ENCODE data around the gene PIK3R2.

PIK3R2 gene

DNA sequence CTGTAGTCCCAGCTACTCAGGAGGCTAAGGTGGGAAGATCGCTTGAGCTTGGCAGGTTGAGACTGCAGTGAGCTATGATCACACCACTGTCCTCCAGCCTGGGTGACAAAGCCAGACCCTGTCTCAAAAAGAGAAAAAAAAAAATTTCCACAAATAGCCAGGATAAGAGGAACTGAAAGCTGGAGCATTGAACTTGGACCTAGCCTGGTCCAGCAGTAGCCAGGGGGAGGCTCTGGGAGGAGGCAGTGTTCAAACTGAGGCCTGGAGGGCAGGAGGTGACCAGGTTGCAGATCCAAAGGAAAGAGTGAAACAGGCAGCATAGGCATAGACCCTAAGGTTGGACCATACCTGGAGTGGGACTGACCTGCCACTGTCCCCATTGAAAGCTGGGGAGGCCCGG, 26.9 kb upstream of the PIK3R2 start:
- DNase-seq, result no peak

DNA sequence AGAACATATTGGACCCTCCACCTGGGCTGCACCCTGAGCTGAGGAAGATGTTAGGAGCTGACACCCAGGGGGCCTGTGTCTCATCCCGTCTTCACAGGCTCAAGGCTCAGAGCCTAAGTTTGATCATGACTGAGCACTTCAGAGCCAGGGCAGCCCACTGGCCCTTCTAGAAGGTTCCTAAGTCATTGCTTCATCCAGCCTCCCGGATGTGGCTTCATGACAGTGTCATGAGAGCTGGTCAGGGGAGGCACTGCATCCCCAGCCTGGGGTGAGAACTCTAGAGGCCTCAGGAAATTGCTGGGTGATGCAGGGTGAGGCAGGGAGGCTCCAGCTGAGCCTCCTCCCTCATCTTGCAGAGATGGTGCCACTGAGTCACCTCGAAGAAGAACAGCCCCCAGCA, 24.9 kb upstream of the PIK3R2 start:
- no peak for DNase-seq

DNA sequence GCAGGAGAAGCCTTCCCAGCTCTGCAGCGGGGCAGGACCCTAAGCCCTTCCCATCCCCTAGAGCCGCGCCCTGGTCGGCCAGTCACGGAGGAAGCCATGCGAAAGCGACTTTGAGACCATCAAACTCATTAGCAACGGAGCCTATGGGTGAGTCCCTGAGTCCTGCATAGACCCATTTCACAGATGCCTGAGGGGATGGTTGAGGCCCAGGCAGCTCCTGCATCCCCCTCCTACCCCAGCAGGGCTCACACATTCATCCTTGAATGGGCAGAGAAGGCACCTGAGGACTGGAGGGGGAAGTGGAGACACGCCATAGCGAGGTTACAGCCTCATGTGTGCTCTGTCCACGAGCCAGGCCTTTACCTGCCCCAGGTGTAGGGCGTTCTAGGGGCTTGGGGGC, 24.2 kb upstream of the PIK3R2 start:
- no peak for DNase-seq

DNA sequence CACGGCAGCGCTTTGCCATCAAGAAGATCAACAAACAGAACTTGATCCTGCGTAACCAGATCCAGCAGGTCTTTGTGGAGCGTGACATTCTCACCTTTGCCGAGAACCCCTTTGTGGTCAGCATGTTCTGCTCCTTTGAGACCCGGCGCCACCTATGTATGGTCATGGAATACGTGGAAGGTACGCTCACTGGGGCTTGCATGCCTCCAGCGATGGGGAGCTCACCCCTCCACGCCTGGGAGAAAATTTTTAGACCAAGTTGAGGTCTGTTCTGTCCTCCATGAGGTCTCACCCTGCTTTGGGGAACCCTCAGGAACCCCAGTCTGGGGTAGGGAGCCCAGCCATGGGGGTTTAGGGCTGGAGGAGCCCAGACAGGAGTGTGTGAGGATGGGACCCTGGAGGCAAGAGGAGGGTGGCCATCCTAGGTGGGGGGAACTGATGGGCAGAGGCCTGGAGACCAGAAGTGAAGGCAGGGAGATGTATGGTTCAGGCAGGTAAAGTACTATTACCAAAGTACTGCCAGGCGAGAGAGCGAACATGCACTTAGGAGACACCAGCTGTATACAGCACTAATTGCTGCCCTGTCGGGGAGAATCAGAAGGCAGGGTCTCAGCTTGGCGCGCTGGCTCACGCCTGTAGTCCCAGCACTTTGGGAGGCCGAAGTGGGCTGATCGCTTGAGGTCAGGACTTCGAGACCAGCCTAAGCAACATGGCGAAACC, 22.3 kb upstream of the PIK3R2 start:
- no peak for DNase-seq

DNA sequence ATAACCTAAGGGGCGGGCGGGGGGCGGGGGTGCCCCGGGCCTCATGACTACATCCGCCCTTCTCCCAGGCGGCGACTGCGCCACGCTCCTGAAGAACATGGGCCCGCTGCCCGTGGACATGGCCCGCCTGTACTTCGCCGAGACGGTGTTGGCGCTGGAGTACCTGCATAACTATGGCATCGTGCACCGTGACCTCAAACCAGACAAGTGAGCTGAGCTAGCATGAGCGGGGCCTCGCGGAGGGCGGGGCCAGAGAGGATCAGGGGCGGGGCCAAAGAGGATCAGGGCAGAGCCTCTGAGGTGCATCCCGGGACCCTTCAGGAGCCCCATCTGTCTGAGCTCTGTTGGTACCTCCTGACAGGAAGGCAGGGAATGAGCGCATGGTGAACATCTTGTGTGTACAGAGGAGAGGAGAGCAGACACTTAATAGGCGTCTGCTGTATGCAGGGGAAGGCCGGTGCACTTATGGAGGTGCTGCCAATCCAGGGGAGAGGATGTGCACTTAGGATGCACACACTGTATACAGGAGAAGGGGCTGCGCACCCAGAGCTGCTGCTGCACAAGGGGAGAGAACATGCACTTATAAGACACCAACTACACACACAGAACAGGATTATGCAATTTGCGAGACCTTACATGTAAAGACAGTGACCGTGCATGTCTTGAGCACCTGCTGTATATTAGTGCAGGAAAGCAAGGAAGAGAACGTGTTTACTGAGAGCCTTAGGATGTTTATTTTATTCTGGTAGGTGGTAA, 20.9 kb upstream of the PIK3R2 start:
- no peak for DNase-seq

DNA sequence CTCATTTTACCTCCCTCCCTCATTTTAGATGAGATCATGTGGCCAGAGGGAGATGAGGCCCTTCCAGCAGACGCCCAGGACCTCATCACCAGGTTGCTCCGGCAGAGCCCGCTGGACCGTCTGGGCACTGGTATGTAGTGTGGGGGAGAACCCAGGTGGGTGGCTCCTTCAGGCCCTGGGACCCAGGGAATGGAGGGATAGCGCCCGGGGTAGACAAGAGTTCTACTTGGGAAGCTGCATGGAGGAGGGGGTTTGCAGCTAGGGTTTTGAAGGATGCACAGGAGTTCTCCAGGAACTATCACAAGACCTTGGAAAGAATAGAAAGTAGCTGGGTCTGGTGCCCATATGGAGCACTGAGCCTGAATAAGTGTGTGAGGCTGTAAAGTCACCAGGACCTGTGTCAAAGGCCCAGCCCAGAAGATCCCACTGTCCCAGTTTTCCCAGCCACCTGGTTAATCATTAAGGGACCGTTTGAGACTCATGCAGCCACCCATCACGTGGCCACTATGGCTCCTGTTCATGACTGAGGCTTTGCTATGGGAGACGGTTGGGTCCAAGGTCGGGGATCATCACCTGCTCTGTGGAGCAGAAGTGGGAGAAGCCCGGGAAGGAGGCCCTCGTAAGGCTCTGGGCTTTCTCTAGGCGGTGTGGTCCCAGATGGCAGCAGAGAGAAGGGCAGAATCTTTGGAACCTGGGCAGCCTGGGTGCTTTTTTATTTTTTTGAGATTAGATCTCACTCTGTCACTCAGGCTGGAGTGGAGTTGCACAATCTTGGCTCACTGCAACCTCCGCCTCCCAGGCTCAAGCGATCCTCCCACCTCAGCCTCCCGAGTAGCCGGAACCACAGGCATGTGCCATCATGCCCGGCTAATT, 17.0 kb upstream of the PIK3R2 start:
- DNase-seq, result peak; percentile 32

DNA sequence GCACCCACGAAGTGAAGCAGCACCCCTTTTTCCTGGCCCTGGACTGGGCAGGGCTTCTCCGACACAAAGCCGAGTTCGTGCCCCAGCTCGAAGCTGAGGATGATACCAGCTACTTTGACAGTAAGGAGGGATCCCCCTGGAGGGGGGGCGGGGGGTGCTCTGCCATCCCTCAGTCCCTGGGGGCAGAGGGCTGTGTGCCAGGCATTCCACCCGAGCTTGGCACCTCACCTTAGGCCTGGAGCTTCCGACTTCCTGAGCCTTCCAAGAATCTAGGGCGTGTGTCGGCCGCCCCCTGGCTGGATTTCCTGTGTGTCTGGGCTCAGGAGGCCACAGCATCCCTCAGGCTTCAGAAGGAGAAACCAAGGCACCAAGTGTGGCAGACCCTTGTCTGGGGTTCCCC, 15.7 kb upstream of the PIK3R2 start:
- DNase-seq, result no peak

DNA sequence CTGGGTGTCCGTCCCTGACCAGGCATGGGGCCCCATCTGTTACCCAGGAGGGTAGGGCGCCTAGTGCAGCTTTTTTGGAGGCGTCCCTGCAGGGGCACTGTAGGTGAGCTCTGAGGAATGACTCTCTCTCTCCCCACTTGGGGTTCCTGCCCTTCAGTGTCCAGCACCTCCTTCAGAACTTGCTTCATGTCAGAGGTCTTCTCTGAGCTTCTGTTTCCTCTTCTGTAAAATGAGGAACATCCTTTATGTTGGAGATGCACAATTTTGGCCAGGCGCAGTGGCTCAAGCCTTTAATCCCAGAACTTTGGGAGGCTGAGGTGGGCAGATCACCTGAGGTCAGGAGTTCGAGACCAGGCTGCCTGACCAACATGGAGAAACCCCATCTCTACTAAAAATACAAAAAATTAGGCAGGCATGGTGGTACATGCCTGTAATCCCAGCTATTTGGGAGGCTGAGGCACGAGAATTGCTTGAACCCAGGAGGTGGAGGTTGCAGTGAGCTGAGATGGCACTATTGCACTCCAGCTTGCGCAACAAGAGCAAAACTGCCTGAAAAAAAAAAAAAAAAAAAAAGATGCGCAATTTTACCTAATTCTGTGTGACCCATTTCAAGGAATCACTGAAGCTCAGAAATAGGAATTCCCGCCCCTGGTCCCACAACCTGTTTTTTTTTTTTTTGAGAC, 15.2 kb upstream of the PIK3R2 start:
- DNase-seq, result no peak

DNA sequence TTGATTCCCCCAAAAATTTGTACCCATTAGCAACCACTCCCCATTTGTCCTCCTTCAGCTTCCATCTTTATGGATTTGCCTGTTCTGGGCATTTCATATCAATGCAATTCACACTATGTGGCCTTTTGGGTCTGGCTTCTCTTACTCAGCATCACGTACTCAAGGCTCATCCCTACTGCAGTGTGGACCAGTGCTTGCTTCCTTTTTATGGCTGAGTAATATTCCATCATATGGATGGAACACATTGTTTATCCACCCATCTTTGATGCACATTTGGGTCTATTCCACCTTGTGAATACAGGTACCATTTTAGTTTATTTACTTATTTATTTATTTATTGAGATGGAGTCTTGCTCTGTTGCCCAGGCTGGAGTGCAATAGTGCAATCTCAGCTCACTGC, 12.5 kb upstream of the PIK3R2 start:
- no peak for DNase-seq

DNA sequence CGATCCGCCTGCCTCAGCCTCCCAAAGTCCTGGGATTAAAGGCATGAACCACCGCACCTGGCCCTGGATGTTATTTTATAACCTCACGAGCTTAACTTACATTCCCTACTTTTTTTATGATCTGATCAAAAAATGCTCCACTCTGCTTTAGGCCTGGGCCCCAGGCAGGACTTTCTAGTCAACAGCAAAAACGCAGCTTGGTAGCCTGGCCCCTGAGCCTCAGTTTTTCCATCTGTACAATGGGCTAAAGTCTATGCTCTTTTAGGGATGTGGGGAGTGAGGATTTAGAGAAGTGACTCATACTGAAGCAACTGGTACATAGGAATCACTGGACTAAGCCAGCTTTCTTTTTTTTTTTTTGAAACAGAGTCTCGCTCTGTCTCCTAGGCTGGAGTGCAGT, 11.9 kb upstream of the PIK3R2 start:
- no peak for DNase-seq

DNA sequence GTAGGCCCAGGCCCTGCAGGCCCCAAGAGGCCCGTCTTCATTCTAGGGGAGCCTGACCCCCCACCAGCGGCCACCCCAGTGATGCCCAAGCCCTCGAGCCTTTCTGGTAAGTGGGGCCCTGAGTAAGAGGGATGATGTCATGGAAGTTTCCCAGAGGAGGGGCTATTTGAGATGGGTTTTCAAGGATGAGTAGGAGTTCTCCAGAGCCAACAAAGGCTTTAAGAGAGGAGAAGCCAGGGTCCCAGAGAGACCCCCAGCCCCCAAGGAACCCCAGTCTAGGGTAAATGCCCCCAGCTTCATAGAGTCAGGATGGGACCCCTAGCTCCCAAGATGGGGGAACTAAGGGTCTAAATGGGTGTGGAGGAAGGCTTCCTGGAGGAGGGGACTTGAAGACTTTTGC, 9.1 kb upstream of the PIK3R2 start:
- DNase-seq, result no peak

DNA sequence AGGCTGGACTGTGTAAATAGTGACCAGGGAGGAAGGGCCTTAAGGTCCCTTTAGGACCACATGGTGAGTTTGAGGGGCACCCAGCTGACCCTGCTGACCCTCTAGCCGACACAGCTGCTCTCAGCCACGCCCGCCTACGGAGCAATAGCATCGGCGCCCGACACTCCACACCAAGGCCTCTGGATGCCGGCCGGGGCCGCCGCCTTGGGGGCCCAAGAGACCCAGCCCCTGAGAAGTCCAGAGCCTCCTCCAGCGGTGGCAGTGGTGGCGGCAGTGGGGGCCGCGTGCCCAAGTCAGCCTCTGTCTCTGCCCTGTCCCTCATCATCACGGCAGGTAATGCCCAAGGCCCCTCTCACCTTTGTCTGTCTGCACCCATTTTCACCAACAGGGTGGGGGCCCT, 8.6 kb upstream of the PIK3R2 start:
- DNase-seq, result no peak

DNA sequence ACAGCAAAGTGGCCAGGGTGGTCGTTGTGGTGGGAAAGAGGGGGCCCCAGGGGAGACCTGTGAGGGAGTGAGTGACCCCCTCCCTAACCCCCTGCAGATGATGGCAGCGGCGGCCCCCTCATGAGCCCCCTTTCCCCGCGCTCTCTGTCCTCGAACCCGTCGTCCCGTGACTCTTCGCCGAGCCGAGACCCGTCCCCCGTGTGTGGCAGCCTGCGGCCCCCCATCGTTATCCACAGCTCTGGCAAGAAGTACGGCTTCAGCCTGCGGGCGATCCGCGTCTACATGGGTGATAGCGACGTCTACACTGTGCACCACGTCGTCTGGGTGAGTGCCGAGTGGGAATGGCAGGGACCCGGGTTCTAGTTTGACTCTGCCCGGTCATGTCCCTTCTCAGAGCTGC, 8.1 kb upstream of the PIK3R2 start:
- no peak for DNase-seq

DNA sequence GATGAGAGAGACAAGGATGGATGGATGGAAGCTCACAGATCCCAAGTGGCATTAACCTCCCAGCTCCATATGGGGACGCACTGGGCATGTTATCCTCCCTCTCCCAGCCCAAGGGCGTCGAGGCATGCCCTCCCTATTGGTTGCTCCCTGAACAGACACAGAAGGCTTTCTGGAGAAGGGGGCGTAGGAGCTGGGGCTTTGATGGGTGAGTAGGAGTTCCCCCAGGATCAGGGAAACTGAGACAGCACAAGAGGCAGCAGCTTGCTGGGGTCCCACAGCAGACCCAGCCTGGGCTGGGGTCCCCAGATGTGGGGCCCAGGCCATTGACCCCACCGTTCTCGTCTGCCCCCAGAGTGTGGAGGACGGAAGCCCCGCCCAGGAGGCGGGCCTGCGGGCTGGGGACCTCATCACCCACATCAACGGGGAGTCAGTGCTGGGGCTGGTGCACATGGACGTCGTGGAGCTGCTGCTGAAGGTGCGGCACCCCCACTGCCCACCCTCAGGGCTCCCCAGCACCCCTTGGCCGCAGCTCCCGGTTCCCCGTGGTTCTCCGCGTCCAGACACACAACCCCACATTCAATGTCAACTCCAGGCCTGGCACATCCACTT, 7.5 kb upstream of the PIK3R2 start:
- DNase-seq, result no peak

DNA sequence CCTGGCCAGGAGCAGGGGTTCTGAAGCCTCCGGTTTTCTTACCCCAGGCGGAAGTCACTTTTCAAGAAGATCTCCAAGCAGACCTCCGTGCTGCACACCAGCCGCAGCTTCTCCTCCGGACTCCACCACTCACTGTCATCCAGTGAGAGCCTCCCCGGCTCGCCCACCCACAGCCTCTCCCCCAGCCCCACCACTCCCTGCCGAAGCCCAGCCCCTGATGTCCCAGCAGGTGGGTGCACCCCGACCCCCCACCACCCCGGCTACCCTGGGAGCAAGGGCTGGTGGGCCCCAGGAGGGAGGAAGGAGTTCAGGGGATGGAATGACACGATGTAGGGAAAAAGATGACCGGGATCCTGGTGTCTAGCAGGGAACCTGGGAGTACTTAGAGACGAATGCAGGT, 5.6 kb upstream of the PIK3R2 start:
- no peak for DNase-seq

DNA sequence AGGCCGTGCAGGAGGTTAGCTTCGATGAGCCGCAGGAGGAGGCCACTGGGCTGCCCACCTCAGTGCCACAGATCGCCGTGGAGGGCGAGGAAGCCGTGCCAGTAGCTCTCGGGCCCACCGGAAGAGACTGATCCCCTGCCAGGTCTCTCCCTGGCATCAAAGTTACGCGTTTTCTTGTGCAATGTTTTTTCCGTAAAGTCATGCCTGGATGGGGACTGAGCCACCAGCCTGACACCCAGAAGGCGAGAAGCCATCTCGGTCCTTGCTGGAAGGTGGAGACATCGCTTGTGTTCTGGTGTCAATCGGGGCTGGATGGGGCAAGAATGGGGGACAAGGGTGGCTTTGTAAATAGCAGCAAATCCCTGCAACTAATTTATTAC, 3.4 kb upstream of the PIK3R2 start:
- DNase-seq, result no peak

DNA sequence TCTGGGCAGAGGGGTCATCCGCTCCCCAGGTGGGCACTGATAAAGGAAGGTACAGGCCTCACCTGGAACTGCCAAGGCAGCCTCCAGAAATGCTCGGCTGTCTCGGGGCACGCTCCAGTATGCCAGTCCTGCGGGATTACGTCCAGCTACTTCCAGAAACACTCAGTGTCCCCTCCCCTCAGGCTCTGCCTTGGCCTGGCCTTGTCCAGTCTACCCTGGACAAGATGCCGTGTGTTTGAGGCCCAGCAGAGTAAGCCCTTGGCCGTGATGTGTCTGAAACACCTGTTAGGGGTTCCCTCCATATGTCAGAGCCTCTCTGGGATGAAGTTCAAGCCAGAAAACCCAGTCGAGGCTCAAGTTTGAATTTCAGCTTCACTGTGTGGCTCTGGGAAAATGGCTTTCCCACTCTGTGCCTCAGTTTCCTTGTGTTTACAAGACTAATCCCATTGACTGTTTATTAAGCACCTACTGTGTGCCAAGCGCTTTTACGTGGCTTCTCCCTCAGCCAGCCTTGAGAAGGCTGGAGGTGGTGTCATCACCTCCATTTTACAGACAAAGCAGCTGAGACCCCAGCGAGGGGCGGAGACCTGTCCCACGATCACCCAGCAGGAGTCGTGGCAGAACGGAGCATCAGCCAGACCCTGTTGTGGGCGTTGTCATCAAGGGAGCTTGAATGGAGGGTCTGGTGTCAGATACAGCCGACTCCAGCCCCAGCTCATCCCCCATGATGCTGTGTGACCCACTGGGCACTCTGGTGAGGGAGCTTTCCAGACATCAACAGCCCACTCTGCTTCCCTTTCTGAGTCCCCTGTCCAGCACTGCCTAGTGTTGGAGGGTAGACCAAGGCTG, 2.0 kb upstream of the PIK3R2 start:
- DNase-seq, result no peak

DNA sequence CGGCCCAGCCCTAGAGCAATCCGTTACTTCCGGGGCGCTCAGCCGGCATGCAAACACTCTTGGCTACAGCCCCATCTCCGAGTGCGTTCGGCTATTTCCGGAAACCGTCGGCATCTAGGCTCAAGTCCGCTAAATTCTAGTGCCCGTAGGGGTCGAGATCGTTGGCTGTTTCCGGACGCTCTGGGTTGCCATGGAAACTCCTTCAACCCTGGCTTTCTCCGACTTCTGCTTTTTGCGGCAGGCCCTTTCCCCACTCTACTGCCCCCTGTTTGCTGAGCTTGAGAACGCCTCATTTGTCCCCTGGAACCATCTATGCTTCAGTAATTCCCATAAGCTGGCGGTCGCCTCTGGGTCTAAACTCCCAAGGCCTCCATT, 534 bp upstream of the PIK3R2 start:
- DNase-seq, result peak; percentile 84

DNA sequence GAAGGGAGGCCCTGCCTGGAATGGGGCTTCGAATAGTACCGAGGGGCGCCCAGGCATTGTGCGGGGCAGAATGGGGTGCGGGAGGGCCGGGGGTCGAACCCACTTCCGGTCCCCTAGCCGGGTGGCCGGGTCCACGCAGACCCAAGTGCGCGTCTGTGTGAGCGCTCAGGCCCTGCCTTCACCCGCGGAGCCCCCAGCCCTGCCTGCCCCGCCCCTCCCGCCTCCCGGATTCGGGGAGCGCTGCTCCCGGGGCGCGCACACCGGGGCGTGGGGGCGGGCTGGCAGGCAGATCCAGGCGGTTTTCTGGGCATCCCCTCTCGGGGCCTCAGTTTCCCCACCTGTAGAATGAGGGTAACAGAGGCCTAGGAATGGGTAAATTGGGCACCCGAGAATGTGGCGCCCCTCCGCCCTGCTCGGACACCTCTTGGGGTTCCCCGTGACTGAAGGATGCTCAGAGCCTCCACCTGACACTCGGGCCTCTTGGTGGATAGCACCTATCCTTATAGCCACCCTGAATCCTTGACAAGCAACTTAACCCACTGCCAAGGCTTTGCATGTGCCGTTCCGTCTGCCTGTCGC, 682 bp downstream of the PIK3R2 start:
- DNase-seq, result no peak

DNA sequence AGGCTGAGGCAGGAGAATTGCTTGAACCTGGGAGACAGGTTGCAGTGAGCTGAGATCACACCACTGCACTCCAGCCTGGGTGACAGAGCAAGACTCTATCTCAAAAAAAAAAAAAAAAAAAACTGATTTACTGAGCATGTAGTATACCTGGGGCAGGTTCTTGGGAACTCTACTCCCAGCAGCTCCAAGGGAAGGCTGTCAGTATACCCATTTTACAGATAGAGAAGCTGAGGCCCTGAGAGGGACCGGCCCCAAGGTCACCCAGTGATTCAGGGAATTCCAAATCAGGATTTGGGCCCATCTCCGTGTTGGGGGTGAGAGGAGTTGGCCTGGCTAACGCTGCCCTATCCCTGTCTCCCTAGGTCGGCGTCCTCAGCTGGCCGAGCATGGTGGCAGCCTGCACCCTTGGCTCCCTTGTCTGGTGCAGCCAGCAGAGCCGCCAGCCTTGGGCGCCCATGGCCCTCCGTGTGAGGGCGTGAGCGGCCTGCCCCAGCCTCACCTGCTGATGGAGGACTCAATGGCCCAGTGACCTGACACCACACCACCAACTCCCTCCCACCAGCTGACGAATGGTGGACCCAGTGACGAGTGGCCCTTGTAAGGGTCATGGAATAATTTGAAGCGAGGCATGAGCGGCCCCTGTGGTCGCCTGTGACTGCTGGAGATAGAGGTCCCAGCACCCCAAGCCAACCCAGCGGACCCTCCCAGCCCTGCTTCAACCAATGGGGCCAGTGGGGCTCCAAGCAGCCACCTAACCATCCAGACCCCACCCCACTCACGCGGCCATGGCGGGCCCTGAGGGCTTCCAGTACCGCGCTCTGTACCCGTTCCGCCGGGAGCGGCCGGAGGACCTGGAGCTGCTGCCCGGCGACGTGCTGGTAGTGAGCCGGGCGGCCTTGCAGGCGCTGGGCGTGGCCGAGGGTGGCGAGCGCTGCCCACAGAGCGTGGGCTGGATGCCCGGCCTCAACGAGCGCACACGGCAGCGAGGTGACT, 2.4 kb downstream of the PIK3R2 start:
- DNase-seq, result no peak
